Ovary (tissue), 3 donors: ENCODE measurements around the gene GEMIN4.

Experiments
- EP300 ChIP-seq: sonication (generic); formaldehyde crosslinking; IDR thresholded peaks from one replicate; pipeline ENCODE4 v1.6.1; 2017; ENCODE audit warnings: antibody characterized with exemption
- POLR2A ChIP-seq: fragments of 450-650 bp; IDR thresholded peaks from one replicate; pipeline ENCODE4 v1.6.1; 2017; ENCODE audit warnings: antibody characterized with exemption, mild to moderate bottlenecking, moderate library complexity
- TF ChIP-seq, protein P1 (sequence below), 3 donors: fragments of 450-650 bp in 2 of 3; fragments of 200-600 bp in 1 of 3; IDR thresholded peaks; one replicate each; pipeline versions ENCODE4 v1.5.1 to v1.8.0; 2016 to 2022; ENCODE audit warnings: antibody characterized with exemption in 3 of 3, mild to moderate bottlenecking in 1 of 3
- donor health status: DM: no; HTN: no; CAD: no.

GRCh38 chr17:732067-732901 lies 19.8 kb downstream of the GEMIN4 start, which contains the start of gene TLCD3A:
- TF ChIP-seq, protein P1, sequence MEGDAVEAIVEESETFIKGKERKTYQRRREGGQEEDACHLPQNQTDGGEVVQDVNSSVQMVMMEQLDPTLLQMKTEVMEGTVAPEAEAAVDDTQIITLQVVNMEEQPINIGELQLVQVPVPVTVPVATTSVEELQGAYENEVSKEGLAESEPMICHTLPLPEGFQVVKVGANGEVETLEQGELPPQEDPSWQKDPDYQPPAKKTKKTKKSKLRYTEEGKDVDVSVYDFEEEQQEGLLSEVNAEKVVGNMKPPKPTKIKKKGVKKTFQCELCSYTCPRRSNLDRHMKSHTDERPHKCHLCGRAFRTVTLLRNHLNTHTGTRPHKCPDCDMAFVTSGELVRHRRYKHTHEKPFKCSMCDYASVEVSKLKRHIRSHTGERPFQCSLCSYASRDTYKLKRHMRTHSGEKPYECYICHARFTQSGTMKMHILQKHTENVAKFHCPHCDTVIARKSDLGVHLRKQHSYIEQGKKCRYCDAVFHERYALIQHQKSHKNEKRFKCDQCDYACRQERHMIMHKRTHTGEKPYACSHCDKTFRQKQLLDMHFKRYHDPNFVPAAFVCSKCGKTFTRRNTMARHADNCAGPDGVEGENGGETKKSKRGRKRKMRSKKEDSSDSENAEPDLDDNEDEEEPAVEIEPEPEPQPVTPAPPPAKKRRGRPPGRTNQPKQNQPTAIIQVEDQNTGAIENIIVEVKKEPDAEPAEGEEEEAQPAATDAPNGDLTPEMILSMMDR (IDR thresholded peaks at IDR 0.05) = no peak
- TF ChIP-seq POLR2A (peak; percentile 8), EP300 (no peak)
